K562 treated with DMSO at 1 percent for 24 hours (cell line): ENCODE measurements around the gene ARRDC5. TPM values are rescaled to one million over a fixed set of nuclear protein-coding genes. Genes with fewer than 3 reads are reported as not detected.

Source experiments
- total RNA-seq: library from RNA; unstranded; fragments of 300-600 nt; gene quantifications from 2 replicates; pipeline ENCODE4 v1.2.3, GENCODE V29; 2022; ENCODE audit warnings: low read depth; ENCODE audit not compliant: insufficient read depth

ARRDC5 gene
- total RNA-seq = not detected in 2 replicates

GRCh38 chr19:4902796-4903195 lies at the start of gene ARRDC5:
TSS of gene ARRDC5 (minus strand) at chr19:4902896. CDS start at chr19:4902825, 71 bp downstream.

GRCh38 chr19:4909156-4909896 lies 6.6 kb upstream of the ARRDC5 start, which contains the start of gene UHRF1:
TSS of gene UHRF1 (plus strand) at chr19:4909501. CDS start at chr19:4910886, 1,385 bp downstream.

GRCh38 chr19:4867534-4868285 lies 35.0 kb downstream of the ARRDC5 start, which contains the start of gene PLIN3:
TSS of gene PLIN3 (minus strand) at chr19:4867667. CDS start at chr19:4861394, 6,273 bp downstream.

Other genes starting within 250 kb of the ARRDC5 start
- 277 and 292 TPM in 2 replicates for gene MYDGF, start 232.6 kb downstream of the ARRDC5 start, total RNA-seq
- 50.3 and 55.5 TPM in 2 replicates for gene DPP9, start 179.1 kb downstream of the ARRDC5 start, total RNA-seq
- gene FEM1A, start 111.2 kb downstream of the ARRDC5 start, total RNA-seq = 6.8 and 8.0 TPM in 2 replicates
- 11.9 and 13.8 TPM in 2 replicates for gene TICAM1, start 71.2 kb downstream of the ARRDC5 start, total RNA-seq
- gene PLIN3, start 35.2 kb downstream of the ARRDC5 start, total RNA-seq = 140 and 147 TPM in 2 replicates
- 35.8 and 41.6 TPM in 2 replicates for gene UHRF1, start 6.6 kb upstream of the ARRDC5 start, total RNA-seq
- 42.8 and 43.4 TPM in 2 replicates for gene KDM4B, start 66.2 kb upstream of the ARRDC5 start, total RNA-seq